Stimulated activated CD4-positive, alpha-beta T cell treated with anti-CD3 and anti-CD28 coated beads, TNF-alpha, amount 100 ng/mL, for 1 hour (primary cell): ENCODE results near the gene GRIPAP1.
"Not testable (repeated sequence)": the region's sequence is repeated elsewhere in the genome, so short reads cannot be mapped to it uniquely, and the experiment has no call there.

Experiments
- DNase-seq, 3 donors: peaks; one replicate each; pipeline ENCODE4 v3.0.0-alpha.2; 2020; ENCODE audit warnings: low read depth in 3 of 3, low spot score in 1 of 3

Gene GRIPAP1

DNA sequence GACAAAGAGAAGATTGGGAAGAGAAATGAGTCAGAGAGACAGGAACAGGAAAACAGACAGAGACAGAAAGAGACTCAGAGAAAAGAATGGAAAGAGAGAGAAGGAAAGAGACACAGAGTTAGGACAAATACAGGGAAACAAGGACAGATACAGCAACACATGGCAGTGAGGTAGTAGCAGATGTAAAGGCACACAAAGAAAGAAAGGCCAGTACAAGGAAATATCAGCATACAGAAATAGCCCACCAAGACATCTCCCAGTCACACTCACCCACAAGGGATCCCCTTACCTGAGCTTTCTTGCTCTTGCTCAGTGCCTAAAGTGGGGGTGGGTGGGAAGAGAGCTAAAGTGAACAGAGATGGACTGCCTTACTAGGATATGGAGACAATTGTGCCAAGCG is 4.2 kb downstream of the GRIPAP1 start:
- no peak for DNase-seq

DNA sequence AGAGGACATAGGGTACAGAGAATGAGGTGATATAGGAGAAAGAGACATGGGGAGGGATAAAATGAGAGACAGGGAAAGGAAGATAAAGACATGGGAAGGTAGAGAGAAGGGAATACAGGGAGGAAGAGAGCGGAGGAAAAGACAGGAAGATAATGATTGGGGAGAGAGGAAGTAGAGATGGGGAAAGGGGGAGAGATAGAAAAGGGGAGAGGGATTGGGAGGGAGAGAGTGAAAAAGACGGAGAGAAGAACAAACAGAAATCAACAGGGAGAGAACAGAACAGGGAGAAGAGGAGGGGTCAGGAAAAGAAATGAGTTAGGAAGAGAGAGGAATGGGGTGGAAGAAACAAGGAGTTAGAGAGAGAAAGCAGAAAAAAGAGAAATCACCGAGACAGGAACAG is 4.6 kb downstream of the GRIPAP1 start:
- no peak for DNase-seq

DNA sequence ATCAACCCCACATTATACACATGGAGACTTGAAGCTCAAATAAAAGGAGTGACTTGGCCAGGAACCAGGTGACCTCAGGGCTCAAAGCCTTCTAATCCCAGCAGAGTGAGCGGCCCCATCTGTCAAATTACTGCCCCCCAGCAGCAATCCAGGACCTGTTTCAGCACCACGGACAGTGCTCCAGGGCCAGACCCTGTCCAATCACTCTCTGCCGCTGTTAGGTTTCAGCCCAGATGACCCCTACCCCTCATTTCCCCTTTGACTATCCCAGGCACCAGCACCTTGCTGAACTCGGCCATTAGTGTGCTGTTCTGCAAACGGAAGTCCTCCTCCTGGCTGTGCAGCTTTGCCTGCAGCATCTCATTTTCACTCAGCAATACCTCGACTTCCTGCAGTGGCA is 5.1 kb downstream of the GRIPAP1 start:
- DNase-seq: no peak

DNA sequence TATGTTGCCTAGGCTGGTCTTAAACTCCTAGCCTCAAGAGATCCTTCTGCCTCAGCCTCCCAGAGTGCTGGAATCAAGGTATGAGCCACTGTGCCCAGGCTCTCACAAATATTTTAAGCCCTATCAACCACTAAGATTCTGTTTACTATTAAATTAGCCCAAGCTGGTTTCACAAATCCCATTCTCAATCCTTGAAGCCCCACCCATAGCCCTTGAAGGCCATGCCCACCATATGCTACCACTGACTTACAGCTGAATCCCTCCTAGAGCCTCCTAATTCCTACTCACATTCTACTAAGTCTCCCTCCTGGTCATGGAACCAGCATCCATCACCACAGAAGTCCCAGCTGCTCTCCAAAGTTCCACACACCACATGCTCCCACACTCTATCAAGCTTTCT is 9.7 kb downstream of the GRIPAP1 start:
- no peak for DNase-seq

DNA sequence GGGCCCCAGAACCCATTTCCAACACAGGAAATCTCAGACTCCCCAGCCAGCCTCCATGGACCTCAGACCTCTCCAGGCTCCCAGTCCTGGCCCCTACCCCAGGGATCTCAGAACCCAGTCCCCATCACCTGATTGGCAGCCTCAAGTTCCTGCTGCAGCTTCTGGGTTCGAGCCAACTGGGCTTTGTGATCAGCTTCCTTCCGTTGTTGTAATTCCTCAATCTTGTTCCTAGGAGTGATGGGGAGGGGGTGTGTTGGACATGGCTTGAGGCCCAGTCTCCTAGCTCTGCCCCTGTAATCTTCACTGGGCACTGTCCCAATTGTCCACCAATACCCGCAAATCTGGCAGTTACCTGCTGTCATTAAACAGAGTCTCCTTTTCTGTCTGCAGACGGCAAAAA is 12.6 kb downstream of the GRIPAP1 start:
- no peak for DNase-seq

DNA sequence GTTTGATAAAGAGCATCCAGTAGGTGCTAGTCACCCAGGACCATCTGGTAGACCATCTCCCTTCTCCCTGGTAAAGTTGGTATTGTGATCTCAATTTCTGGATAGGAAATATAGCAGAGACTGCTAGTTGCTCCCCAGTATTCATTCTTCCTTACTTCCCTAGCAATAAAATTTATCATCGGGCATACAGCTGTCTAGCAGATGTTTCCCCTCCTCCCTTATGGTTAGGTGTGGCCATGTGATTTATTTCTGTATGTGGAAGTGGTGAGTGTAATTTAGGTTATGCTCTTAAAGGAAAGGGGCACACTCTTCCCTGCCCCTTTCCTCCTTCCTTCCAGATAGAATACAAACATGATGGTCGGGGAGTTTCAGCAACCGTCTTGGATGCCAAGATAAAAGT is 18.2 kb downstream of the GRIPAP1 start:
- no peak for DNase-seq

DNA sequence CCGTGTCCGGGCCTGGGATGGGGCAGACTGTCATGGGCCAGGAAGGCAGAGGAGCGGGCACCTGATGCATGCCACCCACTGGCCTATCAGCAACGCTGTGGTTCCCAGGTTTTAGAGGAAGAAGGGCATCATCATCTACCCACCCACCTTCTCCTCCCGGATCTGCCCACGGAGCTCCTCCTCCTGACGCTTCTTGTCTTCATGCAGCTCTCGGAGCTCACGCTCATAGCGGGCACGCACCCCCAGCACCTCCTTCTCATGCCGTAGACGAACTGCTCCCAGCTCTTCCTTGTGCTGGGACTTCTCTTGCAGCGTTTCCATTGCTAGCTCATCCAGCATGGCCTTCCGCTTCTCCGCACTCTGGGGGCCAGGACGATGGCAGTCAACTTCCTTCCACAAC is 19.0 kb downstream of the GRIPAP1 start:
- no peak for DNase-seq

DNA sequence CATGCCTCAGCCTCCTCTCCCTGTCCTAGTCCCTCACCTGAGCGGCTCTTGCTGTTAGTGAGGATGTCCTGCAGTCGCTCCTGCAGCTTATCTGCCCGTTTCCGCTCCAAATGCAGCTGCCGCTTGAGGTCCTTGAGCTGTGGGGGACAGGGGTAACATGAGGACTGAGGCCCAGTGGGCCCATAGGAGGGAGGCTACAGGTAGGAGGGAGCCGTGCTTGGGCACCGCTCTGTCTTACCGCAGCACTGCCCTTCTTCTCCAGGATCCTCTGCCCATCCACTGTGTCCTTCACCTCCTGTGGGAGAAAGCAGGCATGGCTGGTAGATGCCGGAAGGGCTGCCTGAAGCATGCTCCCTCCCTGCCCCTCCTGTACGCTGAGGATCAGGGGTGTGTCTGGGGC is 20.9 kb downstream of the GRIPAP1 start:
- no peak for DNase-seq

DNA sequence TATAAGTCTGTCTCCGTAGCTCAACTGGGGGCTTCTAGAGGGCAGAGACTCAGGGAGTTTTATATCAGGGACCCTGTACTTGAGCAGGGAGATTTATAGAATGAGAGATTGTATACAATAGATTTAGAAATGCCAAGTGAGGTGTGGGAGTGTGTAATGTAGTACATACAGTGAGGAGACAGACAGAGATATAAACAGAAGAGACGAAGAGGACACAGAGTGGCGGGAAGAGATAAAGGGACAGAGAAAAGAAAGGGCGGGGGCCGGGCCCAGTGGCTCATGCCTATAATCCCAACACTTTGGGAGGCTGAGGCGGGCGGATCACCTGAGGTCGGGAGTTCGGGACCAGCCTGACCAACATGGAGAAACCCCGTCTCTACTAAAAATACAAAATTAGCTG is 21.7 kb downstream of the GRIPAP1 start:
- DNase-seq: not testable (repeated sequence)

DNA sequence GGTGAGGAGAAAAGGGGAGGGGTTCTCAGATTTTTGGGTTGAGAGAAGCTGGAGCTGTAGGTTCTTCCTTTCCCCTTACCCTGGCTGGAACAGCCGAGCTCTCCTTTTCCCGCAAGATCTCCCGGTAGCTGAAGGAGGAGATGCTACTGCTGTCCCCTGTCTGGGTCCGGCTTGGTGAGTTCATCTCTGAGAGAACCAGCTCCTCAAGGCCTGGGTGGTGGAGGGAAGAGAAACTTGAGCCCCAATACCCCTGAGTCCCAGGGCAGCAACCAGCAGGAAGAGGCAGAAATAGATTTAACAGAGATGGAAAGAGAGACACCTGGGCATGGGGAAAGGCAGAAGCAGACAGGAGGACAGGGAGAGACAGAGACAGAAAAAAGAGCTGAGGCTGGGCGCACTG is 23.8 kb downstream of the GRIPAP1 start:
- no peak for DNase-seq

DNA sequence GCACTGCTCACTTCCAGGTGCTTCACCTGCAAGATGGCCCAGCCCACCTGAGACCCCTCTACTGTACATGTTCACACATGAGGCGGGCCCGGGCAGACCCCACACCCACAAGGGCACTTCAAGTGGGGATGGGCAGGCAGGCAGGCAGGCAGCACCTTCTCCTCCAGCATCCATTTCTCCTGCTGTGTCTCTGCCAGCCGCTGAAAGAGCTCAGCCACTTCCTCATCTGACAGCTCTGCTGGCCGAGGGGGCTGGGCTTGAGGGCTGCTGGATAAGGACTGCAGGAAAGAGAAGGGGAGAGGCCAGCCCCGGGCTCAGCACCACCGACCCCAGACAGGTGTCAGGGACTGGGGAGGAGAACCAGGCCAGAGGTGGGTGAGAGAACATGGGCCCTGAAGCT is 26.0 kb downstream of the GRIPAP1 start:
- DNase-seq: no peak

DNA sequence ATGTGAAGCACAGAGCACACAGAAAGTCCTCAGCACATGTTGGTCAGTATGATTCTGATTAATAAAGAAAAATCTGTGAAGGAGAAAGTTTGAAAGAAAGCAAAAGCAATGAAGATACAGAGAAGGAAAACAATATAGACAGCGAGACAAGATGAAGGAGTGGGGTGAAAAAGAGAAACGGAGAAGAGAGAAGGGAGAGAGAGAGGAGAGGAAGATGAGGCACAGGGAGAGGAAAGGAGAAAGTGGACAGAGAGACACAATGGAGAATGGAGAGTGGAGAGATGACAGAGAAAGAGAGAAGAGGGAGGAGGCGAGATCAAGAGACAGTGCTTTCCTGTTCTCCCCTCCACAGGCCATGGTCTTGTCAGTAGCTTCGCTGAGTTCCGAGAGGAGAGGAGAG is 26.5 kb downstream of the GRIPAP1 start:
- DNase-seq: no peak

DNA sequence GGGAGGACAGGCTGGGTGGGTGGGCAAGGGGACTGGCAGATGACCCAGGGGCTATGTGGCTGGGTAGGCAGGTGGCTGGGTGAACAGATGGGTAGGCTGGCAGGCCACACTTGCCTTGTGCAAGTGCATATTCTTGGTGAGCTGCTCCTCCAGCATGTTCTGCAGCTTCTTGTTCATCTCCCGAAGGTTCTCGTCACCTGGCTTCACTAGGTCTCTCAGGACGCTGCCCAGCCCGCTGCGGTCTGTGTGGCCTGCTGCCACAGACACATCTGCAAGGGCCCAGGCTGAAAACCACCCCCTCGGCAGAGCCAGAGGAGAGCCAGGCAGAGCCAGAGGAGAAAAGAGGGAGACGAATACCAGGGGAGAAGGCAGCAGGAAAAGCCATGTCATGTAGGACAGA is 27.0 kb downstream of the GRIPAP1 start:
- DNase-seq: no peak

DNA sequence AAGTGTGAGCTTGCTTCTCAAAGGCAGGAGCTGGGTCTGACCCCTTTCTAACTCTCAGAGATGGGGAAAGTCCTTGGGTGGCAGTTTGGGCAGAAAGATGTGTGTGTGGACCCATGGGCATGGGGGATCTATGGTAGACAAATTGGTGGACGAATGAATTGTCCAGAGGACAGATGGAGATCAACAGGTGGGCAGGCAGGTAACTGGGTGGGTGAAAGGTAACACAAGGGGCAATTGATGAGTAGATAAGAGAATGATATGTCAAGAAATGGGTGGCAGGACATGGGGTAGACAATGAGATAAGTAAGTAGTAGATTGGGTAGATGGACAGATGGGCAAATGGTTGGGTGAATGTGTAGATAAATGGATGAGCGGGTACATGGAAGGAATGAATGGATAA is 27.5 kb downstream of the GRIPAP1 start:
- DNase-seq: no peak

DNA sequence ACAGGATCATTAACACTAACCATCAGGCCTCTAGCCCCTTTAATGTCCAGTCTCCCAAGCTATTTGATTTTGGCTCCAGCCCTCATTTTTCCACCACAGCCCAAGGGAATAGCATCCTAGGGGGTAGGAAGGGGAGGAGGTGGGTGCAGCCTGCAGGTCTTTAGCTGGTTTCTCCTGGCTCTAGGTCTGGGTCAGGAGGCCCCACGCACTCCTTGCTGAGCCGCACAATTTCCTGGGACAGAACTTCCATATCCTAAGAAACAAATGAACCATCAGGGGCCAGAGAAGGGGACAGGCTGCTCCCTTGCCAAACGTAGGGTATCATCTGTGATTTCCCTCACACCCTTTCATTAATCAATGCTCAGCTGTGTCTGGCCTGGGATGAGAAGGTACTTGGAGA is 28.0 kb downstream of the GRIPAP1 start:
- DNase-seq: no peak

DNA sequence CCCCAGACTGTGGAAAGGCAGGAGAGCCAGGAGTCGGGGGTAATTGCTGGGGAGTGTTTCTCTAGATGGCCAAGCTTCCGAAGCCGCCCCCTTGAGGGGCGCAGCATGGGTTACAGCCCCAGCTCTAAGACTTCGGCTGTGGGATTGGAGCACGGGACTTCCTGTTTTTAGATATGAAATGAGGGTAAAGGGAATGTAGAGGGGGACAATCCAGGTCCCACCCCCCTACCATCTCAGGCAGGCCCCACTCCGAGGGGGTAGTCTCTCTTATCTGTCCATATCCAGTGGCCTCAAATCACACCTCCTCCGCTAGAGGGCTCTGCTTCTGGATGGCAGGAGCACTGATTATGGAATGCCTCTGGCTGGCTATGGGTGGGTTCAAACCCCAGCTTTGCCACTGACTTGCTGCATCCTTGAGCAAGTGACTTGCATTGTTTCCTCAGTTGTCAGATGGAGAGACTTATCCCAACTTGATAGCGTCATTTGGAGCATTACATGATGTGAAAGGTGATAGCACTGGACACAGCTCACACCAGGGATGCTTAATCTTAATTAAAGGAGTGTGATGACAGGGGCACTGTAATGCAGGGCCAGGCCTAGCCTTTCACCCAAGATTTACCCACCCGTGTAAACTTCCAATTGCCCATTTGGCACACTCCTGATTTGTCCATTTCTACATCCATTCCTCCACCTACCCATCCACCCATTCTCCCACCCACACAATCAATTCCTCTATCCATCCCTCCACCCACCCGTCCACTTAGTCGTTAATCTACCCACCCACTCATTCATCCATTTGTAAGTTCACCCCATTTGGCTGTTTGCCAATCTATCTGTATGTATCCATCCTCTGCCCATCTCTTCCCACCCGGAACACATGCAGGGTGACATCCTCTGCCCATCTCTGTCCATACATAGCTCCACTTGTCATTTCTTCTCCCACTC is 29.6 kb downstream of the GRIPAP1 start:
- DNase-seq: no peak

DNA sequence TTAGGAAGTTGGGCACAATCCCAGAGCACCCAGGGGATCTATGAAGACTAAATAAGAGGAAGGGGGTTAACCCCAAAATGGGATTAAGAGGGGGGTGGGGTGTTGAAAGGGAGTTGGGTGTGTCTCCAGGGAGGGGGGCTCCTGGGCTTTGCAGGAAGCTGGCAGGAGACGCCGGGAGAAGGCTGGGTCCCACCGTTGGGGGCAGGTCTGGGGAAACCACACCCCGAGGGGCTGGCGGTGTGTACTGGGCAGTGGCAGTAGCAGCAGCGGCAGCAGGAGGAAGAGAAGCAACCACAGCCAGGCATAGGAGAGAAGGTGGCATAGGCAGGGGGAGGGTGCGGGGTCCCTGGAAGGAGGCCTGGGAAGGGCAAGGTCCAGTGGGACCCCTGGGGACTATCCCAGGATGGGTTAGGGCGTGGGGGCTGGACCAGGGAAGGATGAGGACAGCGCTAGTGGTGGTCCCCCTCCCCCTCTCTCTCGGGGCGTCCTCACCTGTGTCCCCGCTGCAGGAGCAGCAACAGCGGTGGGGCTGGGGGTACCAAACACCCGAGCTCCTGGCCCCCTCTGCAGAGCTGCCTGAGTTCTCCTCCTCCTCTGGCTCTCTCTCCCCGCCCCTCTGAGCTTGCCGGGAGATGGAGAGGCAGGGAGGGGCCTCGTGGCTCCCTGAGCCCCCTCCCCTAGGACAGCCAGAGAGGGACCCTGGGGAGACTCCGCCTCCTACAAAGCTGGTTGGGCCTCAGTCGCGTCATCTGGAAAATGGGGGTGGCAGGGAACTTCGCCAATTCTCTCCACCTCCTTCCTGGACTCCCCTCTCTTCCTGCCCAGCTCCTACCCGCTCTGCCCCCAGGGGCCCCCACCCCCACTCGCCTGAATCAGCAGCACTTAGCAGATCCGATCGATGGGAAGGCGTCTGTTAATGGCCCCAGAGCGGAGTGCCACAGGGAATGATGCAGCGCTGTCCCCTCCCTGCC is 30.5 kb downstream of the GRIPAP1 start, which contains the start of gene KCND1:
KCND1 (minus strand) TSS at position 596 of the 971 bp plus-strand sequence. CDS start 1,573 bp downstream, outside the sequence.
- no peak for DNase-seq

DNA sequence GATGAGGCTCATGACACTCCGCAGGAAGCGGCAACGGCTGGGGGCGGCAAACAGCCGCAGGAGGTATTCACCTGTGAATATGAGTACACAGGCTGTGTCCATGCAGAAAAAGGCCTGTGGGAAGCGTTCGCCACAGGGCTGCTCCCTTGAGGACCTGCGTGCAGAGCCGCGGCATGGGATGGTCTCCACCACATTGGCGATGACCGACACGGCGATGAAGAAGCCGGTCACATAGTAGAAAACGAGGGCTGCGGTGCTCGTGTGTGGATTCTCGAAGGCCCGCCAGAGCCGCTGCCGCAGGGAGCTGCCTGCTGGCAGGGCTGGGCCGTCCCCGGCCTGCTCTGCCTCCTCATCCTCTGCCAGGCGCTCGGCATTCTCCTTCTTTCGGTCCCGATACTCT is 32.6 kb downstream of the GRIPAP1 start:
- DNase-seq: no peak

DNA sequence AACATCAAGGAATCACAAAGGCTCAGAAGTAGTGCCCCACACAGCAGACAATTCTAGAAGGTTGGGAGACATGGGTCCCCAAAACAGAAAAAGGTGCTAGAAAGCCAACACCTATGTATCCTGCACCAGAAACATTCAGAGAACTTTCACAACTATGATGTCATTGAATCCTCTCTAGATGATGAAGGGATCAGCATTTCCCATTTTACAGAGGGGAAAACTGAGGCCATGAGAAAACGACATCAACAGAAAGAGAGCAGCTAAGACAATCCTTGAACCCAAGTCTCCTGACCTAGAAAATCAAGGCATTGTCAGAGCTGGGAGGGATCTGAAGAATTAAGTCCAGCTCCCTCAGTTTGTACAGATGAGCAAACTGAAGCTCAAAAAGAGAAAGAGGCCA is 33.7 kb downstream of the GRIPAP1 start:
- no peak for DNase-seq

DNA sequence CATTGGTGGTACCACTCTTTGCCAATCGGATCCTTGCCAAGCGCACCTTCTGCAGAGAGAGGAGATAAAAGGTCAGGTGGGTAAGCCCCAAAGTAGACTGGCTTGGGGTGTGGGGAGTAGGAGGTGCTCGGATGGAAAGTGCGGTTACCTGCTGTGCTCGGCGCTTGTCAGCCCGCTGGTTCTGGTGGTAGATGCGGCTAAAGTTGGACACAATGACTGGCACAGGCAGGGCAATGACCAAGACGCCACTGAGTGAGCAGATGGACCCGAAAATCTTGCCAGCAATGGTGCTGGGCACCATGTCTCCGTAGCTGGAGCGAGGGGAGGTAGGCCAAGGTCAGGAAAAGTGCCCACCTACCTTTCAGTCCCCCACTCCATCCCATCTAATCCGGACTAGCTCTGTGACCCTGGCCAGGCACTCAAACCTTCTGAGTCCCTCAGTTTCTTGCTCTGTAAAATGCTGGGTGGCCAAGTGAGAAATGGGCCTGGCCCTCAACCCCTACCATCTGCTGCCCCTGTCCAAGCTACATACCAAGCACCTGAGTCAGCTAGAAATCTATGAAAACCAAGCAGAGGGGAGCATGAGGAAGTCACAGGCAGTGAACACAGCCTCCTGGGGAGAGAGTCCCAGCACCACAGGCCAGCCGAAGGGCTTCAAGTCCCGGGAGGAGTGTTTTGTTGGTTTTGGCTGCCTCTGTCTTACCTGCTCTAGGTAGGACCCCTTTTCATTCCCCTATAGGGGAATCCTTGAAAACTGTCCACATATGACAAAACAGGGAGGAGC is 35.1 kb downstream of the GRIPAP1 start:
- no peak for DNase-seq

DNA sequence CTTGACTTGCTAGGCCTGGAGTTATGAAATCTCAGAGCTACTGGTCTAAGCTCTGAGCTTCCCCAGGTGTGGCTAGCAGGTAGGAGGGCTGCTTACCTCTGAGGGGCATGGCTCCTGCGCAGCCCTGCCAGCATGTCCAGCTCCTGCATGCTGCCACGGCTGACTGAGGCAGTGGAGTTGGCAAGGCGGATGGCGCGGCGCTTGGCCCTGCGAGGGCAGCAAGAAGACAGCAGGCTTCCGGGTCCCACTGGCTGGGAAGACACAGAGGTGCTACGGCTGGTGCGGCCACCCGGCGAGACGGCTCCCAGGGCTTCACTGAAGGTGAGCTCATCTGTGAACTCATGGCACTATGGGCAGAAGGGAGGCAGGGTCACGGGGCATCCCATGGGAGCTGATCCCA is 36.1 kb downstream of the GRIPAP1 start:
- DNase-seq: no peak
